Effector CD8-positive, alpha-beta T cell (primary cell): Measurements from ENCODE around the gene NDUFAF8.

Experiments used
- DNase-seq: peaks from one replicate; lab custom pipeline; 2025; lab: John Stamatoyannopoulos, UW

NDUFAF8 gene

DNA sequence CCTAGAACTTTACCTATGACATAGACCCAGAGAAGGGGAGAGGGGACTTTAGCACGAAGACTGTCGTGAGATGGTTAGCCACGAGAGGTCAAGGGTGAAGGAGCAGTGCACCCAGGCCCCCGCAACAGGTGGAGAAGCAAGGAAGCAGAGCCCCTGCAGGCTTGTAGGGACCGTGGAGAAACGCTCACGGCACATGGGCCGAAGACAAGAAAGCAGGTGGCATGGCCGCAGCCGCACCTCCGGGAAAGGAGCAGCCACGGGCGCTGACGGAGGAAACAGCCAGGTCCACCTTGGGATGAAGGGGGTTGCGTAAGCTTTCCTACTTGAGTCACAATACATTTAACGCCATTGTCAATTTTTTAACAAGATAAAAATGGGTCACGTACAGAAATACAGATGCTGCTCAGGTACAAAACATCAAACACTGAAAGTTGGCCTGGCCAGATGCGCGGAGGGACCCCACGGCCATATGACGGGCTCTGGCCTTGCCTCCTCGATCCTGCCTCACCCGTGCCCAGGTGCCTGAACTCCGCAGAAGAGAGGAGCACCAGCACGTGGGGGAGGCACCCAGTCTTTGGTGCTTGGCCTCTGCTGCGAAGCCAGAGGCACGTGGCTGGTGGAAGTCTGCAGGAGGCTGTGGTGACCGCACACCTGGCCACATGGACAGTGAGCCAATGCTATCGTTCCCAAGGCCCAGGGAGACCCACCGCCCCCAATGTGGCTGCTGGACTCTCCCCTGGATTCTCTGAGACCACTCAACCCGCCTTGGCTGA is 34.8 kb downstream of the NDUFAF8 start:
- no peak for DNase-seq

DNA sequence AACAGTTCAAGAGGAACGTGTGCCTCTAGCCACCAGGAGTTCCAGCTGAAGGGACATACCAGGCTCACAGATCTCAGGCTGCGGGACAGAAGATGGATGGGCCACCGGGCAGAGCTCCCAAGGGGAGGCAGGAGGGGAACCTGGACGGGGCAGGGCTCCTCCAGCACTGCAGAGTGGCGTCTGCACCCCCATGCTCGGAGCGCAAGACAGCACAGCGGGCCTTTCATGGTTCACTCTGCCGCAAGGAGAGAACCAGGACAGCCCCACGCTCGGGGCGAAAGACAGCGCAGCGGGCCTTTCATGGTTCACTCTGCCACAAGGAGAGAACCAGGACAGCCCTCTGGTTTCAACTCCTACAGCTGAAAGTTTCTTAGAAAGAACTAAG is 35.3 kb downstream of the NDUFAF8 start:
- no peak for DNase-seq

DNA sequence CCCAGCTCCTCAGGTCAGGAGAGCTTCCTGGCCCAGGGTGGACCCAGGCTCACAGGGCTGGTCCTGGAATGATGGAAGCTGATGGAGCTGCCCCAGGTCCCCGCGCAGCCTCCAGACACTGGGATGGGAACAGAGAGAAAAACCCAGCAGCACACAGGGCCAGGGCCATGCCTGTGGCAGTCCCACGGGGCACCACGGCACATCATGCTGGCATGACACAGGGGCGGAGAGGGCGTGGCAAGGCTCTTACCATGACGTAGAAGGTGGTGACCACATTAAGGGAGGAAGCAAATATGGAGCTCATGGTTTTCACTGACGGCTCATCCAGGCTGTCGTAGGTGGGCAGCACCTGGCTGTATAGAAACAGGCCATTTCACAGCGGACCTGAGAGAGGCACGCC is 37.7 kb downstream of the NDUFAF8 start:
- DNase-seq = no peak

DNA sequence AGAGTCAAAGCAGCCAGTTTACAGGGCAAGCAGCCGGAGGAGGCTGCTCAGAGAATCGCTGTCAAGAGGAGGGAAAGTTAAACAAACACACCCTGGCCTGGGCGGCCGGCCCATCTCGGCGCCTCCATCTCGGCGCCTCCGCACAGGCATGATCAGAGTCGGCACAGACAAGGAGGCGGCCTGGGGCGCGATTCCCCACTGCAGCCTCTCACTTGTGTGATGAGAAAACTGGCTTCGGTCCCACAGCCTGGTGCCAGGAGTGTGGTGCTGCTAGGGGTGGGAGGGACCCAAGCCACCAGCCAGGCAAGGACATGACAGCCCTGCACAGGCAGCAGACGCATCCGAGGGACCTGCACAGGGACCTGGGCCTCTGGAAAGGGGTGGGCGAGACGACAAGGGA is 38.3 kb downstream of the NDUFAF8 start:
- DNase-seq = no peak

DNA sequence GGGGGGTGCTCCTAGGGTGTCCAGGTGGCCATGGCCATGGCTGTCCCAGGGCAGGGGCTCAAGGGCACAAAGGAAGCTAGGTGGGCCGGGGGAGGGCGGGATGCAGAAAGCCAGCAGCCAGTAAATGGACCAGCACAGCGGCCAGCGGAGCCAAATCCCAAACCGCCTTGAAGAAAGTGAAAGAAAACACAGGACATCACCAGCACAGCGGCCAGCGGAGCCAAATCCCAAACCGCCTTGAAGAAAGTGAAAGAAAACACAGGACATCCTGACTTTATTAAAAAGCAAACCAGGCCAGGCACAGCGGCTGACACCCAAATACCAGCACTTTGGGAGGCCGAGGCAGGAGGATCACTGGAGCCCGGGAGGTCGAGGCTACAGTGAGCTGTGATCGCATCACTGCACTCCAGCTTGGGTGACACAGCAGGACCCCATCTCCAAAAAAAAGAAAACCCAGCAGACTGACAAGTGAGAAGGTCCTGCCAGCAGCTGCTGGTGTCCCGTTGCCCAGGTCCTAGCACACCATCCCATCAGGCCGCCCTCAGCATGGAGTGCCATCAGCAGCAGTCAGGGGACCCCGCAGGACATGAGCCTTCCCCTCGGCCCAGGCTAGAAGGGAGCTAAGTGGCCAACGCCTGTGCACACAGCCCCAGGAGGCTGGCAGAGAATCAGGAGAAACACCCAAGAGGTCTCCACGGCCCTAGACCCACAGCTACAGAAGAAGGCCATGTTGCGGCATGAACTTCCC is 39.0 kb downstream of the NDUFAF8 start:
- no peak for DNase-seq

DNA sequence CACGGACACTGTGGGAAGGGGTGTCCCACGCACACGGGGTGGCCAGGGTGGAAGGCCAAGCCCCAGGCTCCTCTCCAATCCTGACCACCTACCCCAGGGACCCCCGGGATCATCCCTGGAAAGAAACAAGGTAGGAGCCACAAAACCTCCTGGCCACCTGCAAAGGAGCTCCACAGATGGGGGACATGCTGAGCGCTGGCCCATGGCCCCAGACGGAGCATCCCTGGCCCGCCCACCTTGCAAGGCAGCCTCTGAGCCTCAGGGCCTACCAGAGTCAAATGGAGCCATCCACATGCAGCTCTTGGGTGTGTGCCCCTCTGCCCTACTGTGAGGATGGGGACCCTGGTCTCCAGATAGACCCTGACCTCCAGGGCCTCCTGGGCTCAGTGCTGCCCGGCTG is 39.7 kb downstream of the NDUFAF8 start:
- no peak for DNase-seq

DNA sequence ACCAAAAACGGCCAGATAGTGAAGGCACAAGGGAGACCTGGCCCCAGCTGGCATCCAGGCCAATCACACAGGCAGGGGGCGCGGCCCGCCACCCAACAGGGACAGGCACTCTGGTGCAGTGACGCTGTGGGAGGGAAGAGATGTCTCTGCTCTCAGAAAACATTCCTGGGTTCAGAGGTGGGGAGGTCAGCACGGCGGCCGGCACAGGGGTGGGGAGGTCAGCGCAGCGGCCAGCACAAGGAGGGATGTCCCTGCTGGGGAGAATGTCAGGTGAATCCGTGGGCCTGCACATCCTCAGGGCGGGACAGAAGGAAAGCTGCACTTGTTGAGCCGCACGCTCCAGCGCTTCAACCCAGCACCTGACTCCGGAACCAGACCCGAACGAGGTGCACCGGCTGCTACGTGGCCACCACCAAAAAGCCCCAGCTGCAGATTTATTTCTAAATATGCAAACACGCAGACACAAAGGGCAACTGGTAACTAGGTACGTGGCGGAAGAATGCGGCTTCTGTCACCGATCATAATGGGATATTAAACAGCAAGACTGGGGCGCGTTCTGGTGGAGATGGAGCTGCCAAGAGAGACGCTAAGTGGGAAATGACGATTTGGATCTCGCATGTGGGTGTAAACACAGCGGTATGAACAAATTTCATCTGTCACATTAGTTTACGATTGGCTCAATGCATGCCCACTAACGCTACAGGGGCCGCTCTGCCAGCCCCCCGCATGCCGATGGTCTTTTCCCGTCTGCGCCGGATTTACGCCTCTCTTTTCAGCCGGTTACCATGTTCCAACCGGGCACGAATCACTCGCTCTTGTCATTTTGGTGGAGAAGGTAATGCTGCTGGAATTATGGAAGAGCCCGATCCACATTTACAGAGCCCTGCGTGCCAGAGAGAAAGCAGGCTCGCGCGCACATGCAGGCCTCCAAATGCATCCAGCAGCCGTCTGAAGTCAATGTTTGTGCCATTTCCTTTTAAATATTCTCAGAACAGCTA is 40.5 kb downstream of the NDUFAF8 start:
- no peak for DNase-seq

DNA sequence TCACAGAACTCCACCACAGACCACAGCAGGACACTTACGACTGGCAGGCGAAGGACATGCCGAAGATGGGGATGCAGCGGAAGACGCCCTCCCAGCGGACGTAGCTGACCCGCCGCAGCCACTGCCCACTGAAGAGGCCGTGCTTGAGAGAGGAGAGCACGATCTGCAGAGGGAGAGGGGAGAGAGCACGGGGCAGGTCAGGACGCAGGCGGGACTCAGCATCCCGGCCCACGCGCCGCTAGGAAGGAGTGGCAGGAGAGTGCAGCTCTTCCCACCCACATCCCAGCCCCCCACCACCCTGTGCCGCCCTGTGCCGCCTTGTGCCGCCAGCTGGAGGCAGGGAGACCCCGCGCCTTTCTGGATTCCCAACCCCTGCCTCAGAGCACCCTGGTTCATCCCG is 41.5 kb downstream of the NDUFAF8 start:
- no peak for DNase-seq

DNA sequence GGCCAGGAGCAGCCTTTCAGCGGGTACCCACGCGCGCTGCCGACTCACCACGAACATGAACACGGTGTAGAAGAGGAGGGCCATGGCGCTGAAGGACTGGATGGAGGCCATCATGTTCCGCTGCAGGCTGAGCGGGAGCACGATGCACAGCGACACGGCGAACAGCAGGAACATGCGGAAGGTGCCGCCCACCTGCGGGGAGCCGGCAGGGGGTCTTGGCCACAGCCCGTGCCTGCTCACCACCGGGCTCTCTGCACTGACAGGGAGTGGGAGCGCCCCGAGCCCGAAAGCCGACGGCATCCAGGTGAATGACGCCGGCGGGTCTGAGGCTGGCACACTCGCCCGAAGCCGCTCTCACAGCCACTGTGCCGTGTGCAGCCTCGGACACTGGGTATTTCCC is 43.0 kb downstream of the NDUFAF8 start:
- DNase-seq = no peak

DNA sequence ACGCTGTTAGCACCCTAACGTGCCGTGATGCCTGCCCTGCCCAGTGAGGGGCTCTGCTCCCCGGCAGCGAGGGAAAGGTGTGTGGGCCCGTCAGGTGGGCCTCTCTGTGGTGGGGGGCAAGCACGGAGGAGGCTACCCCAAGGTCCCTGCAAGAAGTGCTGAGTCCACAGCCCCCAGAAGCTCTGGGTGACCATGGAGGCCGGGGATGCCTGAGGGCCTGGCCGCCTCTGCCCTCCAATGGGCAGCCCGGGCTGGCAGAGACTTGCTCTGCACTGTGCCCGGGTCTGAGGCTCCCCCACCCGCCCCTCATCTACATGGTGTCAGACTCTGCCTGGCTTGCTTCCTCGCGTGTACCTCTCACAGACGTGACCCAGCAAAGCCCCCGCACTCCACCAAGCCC is 43.8 kb downstream of the NDUFAF8 start:
- no peak for DNase-seq

DNA sequence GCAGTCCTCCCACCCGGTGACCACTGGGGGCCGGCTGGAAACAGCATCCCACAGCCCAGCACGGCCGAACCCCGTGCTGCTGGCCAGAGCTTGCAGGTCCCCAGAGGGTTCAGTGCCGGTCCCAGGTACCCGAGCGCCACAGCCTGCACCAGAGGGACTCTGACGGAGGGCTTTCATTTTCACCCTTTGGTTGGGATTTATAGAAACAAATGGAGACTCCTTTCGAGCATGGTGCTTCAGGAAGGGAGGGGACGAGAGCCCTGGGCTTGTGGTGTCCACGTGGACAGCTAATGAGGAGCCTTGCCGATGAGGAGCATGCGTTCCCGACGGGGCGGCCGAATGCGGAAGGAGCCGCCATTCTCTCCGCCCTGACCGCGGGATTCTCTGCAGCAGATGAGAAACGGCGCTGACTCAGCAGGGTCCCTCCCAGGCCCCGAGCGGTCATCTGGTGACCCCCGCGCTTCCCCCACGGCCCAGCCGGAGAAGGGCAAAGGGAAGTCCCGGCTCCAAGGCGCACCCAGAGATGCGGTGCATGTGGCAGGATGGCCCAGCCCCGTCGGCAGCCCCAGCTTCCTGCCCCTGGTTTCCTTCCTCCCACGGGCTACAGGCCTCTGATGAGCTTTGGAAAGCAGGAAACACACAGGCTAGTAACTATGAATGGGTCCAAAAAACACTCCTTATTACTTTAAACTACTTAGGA is 46.2 kb downstream of the NDUFAF8 start:
- DNase-seq = no peak

DNA sequence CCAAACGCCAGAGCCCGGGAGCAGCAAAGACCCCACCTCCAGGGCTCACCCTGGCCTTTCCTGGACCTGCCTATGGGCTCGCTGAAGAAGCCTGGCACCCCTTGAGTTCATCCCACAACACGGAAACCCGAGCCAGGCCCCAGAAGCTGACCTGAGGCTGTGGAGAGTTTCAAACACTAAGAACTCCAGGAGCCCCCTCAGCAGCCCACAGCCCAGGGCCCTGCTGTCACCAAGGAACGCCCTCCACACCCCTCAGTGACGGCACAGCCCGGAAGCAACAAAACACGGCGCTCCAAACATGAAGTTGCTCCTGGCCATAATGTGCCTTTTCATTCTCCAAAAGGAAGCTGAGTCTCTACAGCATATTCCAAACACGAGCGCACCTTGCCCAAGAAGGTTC is 46.8 kb downstream of the NDUFAF8 start:
- no peak for DNase-seq

DNA sequence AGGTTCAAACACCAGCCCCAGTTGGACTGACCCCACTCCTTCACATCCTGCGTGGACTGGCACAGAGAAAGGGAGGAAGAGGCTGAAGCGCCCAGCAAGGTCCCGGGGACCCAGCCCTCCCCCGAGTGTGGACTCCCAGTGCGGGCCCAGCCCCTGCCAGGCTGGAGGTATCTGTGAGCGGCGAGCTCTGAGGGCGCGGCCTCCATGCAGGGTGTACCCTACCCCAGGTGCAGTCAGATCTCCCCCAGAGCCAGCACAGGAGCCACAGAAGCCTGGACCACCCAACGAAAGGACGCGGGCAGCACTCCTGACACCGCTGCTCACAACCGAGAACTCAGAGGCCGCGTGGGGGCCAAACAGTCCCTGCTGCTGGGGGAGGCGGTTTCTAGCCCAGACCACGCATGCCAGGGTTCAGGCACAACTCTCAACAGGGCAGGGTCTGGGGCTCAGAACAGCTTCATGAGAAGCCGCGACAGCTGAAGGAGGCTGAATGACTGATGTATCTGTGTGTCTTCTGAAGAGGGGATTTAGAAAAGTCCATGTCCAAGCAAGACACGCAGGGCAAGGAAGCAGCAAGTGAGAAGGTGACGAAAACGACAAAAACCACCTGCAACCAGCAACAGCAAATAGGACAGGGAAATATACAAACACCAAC is 47.5 kb downstream of the NDUFAF8 start:
- DNase-seq = no peak

DNA sequence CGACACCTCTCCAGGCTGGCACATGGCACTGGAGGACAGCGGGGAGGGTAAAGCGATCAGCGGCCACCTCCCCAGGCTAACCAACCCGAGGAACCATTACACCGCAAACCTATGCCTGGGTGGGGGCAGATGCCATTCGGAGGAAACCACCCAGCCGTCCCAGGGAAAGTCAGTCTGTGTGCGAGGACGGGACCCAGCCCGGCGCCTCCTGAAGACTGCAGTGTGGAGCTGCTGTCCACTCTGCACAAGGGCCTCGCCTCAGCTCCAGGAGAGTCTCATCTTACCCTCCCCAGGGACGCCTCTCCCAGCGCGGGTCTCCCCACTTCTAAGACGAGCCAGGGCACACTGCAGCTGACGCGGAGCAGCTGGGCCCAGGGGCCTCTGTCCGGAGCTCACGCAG is 48.0 kb downstream of the NDUFAF8 start:
- no peak for DNase-seq

DNA sequence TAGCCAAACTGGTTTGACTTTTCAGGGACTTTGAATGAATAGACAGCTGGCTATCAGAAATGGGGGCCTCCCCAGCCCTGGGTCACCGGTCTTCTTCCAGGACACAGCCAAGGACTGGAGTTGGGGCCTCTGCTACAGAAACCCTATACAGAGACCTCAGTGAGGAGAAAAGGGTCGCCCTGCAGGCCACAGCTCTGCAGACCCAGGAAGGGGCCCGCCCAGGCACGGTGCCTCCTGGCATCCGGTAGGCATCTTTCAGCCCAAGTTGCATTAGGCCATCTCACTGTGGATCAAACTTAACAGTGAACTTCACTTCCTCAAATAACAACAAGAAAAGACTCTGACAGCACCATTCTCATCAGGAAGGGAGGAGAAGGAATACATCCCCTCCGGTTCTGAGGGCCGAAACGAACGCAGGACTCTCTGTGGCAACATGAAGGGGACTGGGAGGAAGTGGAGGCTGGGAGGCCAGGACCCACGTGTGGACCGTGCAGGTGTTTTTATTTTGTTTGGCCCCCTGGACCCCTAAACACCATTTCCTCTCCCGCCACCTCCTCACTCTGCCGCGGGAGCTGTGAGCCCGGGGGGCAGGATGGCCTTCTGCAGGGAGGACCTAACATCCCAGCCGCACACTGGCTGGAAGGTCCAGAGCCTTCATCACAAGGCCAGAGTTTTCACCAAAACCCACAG is 48.8 kb downstream of the NDUFAF8 start:
- no peak for DNase-seq

DNA sequence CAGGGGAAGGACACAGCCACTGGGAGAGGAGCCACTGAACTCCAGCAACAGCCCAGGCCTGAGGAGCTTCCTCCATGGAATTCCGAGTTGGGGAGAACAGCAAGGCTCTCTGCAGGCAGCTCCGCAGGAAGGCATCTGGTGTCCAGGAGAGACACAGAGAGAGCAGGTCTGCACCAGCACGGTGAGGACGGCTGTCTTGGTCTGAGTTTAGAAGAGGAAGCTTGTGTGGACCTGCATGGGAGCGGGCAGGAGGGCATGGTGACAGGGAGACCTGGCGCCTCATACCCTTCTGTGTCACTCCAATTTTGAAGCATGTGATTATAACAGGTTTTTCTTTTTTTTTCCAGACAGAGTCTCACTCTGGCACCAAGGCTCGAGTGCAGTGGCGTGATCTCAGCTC is 49.6 kb downstream of the NDUFAF8 start:
- DNase-seq = no peak

DNA sequence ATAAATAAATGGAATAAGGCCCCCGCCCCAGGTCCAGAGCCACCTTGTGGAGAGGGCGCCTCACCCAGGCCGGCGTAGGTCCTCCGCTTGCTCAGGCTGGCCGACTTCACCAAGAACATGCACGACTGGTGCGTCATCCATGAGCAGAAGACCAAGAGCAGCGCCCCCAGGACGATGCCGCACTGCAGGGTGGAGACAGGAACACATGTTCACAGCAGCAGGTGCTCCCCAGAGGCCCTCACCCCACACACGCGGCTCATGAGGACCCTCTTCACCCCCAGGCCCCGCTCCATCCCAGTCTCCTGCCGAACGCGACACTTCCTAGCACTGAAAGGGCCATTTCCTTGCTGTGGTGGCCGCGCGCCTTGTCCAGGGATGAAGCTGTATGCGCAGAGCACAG is 50.5 kb downstream of the NDUFAF8 start:
- no peak for DNase-seq

DNA sequence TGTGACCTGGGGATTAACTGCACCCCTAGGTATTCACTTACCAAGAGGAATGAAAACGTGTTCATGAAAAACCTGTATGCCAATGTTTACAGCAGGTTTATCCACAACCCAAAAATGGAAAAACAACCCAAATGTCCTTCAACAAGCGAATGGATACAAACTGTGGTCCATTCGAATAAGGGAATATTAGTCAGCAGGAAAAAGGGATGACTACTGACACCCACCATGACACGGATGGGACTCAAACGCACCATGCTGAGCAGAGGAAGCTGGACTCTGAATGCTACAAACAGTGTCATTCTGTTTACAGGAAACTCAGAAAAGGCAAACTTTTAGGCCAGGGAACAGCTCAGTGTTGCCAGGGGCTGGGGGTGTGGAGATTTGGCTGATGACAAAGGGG is 51.1 kb downstream of the NDUFAF8 start:
- DNase-seq = no peak
